T1000 (cell line): ENCODE data around the gene ADSL.

Experiments used
- DNase-seq: peaks from one replicate; lab custom pipeline; 2025; ENCODE audit warnings: mixed read lengths; lab: John Stamatoyannopoulos, UW

Gene ADSL

DNA sequence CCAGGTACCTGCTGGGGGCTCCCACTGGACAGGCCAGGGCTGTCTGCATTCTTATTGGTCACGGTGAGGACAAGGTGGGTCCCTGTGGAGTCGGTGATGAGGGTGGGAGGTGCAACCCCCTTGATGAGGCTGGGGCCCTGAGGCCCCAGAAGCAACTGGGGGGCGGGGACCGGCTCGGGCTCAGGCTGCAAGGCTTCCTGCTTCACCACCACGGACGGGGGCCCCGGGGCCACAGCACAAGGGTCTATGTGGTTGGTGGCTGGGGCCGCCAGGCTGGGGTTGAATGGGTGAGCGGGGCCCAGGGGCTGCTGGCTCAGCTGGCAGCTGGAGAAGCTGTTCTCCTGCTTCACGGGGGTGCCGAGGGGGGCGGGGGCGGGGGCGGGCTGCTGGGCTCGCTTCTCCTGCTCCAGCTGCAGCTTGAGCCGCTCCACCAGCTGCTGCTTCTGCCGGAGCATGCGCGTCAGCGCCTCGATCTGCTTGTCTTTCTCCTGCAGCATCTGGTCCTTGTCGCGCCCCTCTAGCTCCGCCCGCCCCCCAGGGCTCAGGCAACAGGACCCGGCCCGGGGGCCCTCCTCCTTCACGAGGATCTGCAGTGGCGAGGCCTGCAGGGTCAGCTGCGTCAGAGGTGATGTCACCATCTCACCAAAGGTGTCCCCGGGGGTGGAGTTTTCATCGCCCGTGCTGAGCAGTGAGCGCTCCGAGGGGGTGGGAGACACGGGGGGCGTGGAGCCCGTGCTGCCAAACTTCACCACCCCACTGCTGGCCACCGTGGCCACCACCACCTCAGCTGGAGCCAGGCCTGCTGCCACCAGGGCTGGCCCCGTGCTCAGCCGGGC lies 72.3 kb downstream of the ADSL start:
- DNase-seq: no peak

GRCh38 chr22:40419718-40420117 lies 73.4 kb downstream of the ADSL start:
- no peak for DNase-seq

DNA sequence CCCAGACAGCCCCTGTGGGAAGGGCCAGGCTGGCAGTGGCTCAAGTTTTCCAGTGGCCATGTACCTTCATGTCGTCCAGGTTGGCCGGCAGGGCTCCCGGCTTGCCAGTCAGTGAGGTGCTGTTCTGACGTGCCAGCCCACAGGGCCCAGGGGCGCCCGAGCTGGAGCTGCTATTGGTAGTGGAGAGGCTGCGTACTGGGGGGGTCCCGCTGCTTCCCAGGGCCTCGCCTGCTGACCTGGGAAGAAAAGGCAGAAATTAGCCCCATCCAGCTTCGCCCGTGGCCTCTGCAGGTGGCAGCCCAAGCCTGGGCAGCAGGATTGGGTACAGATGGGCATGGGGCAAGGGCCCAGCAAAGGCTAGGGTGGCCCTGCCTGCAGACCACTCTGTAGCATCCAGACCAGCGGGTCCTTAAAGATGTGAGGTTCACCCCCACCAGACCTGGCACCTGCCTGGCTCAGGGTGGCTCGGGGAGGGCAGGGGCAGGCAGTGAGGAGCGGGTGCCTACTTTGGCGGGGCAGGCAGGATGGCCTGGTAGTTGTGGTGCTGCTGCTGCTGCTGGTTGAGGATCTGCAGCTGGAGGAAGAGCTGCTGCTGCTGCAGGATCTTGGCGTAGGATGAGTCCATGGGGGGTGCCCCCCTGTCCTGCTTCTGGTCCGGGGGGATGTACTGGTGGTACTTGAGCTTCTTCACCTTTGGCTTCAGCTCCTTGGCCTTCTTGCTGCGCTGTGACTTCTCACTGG lies 74.2 kb downstream of the ADSL start:
- no peak for DNase-seq

- DNase-seq: no peak
These were observed 74.7 kb downstream of the ADSL start for GRCh38 chr22:40421082-40421350.

GRCh38 chr22:40421941-40422340 lies 75.6 kb downstream of the ADSL start:
- no peak for DNase-seq

DNA sequence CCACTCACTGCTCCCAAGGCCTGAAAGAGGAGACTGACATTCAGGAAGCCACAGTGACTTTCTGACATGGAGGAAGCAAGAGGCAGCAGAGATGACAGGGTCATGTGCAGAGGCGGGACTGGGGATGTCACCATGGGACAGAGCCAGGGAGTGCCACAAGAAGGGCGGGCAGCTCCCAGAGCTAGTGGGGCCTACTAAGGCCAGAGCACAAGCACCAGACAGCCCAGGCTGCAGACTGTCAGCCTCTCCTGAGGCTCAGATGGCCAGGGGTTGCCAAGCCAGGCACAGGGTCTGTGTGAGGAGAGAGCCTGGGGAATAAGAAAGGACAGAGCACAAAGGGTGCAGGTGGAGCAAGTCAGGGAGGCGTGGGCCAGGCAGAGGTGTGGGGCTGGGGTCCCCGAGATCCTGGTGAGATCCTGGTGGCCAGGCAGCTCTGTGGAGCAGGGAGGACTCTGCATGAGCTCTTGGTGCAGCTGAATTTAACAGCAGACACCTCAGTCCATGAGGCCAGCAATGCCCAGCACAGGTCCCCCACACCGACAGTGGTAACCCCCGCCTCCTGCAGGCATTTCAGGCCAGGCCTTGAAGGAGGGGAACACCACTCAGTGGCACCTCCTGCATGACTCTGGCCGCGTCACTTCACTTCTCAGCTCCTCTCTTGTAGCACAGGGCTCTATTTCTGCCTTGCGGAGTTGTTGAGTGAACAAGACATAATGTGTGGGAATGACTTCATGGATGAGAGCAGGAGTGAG lies 76.4 kb downstream of the ADSL start:
- no peak for DNase-seq

- DNase-seq: no peak
These were observed 77.0 kb downstream of the ADSL start for GRCh38 chr22:40423310-40423688.

GRCh38 chr22:40423882-40424640 lies 77.8 kb downstream of the ADSL start:
- no peak for DNase-seq

GRCh38 chr22:40425082-40425481 lies 78.8 kb downstream of the ADSL start:
- DNase-seq: no peak

- DNase-seq: no peak
These were observed 80.5 kb downstream of the ADSL start for GRCh38 chr22:40426594-40427333.

GRCh38 chr22:40428796-40429195 lies 82.5 kb downstream of the ADSL start:
- no peak for DNase-seq

DNA sequence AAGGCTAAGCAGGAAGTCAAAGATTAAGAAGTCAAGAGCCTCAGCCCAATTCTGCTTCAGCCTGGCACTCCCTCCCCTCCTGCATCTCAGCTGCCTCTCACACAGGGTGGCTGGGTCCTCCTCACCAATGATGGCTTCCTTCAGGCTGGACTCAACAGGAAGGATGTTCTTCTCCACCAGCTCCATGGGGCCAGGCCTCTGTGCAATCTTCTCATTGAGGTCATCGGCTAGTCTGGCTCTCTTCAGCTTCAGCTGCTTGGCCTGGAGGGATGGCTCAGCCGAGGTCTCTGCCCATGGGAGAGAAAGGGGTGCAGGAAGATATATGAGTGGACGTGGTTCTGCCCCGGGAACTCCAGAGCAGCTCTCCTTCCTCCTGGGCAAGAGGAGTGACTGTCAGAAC lies 83.2 kb downstream of the ADSL start:
- no peak for DNase-seq

DNA sequence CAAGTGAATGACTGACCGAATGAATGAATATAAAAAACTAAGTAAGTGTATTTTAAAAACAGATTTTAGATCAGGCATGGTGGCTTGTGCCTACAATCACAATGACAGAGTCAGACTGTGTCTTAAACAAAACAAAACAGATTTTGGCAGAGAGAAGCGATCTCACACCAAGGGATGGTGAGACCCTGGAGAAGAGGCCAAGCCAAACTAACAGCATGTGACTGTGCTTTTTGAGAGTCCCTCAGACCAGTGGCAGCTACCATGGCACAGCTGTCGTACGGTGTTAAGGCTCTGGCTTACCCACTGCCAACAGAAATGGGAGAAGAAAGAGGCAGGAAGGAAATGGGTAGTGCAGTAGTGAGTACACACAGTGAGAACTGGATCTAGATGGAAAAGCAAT lies 84.7 kb downstream of the ADSL start:
- no peak for DNase-seq

GRCh38 chr22:40432157-40432556 lies 85.9 kb downstream of the ADSL start:
- no peak for DNase-seq

- DNase-seq: no peak
These were observed 86.3 kb downstream of the ADSL start for GRCh38 chr22:40432625-40433024.

- DNase-seq: no peak
These were observed 87.3 kb downstream of the ADSL start for GRCh38 chr22:40433416-40434090.

DNA sequence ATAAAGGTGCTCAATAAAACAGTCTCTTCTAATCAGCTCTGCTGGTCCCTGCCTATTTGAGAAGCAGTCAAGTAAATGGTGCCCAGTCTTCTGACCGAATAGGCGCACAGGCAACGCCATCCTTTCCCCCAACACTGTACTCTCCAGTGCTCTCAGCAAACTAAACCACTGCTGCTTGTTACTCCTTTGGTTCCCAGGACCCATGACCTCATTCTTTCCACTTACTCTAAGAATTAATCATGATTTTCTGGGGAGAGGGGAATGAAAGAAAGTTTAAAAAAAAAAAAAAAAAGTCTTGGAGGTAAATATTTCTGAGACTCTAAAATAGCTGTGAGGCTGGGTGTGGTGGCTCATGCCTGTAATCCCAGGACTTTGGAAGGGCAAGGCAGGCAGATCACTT lies 87.8 kb downstream of the ADSL start:
- DNase-seq: no peak

DNA sequence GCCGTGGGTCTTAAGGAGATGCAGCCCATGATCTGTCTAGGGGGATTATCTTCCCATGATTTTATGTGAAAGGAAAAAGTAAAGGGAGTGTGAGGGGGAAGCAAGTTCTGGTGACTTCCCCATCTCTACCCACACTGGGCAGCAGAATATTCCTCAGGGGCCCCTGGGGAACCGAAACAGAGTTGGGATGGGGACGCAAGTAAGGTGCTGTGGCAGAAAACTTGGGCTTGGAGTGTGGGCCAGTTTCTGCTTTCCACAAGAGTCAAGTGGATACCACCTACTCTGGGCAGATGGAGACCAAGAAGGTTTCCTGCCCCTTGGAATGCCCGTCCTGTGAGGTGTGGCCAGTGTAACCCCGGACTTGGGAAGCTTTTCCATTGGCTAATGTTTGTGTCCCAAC lies 88.4 kb downstream of the ADSL start:
- DNase-seq: no peak

- DNase-seq: no peak
These were observed 90.5 kb downstream of the ADSL start for GRCh38 chr22:40436505-40437431.
